Skeletal muscle satellite cell (primary cell): Measurements from ENCODE around the gene PKP3. TPM values are rescaled to one million over a fixed set of nuclear protein-coding genes. Genes with fewer than 3 reads are reported as not detected.

ENCODE experiments used
- H3K27me3 ChIP-seq: 2 replicates; pipeline ENCODE4 v1.7.0; 2013; ENCODE audit warnings: low read length; ENCODE audit not compliant: control insufficient read depth, insufficient read depth
- H3K36me3 ChIP-seq: 2 replicates; pipeline ENCODE4 v1.7.0; 2013; ENCODE audit warnings: mild to moderate bottlenecking, control low read depth, low read length; ENCODE audit not compliant: insufficient read depth
- H3K4me1 ChIP-seq: 2 replicates; pipeline ENCODE4 v1.7.0; 2013; ENCODE audit warnings: low read length; ENCODE audit not compliant: control insufficient read depth, insufficient read depth
- H3K4me2 ChIP-seq: 2 replicates; pipeline ENCODE4 v1.7.0; 2013; ENCODE audit warnings: mild to moderate bottlenecking, low read length
- H3K4me3 ChIP-seq: 2 replicates; pipeline ENCODE4 v1.7.0; 2013; ENCODE audit warnings: low read length
- H3K9ac ChIP-seq: 2 replicates; pipeline ENCODE4 v1.7.0; 2013; ENCODE audit warnings: mild to moderate bottlenecking, low read depth, low read length, moderate library complexity
- H3K9me3 ChIP-seq: replicated peaks from 2 replicates; pipeline ENCODE4 v1.7.0; 2013; ENCODE audit warnings: mild to moderate bottlenecking, control low read depth, low read length
- small RNA-seq: library from RNA; depleted of rRNA; stranded (forward); fragments of <200 nt; gene quantifications from one replicate; pipeline ENCODE3, GENCODE V24; 2012

PKP3 gene

DNA sequence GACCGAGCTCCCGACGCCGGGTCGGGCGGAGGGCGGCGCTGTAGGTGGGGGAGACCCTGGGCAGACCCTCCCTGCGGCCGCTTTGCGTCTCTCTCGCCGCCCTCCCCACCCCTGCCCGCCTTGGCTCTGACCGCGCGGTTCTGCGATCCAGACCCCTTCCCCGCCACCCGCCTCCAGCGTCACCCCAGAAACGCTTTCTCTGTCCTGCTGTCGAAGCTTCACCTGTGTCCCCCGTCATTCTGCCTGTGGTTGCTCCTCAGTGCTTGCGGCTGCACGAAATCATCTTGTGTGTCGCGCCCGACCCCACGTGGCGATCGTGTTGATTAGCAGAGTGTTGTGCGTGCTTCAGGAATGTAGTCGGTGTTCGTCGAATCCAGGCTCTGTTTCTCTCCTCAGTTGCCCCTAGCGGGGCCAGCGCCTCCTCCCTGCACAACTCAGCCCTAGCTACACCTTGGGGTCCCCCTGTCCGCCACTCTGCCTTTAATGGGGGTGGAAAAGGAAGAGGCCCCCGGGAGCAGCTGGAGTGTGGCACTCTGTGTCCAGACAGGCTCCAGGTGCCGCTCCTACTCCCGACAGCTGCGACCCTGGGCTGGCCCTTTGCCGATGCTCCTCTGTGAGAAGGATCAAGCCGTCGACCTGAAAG is 56.9 kb downstream of the PKP3 start:
- Histone ChIP-seq H3K4me2 (peak overlapping the region; percentile 96), H3K27me3 (no peaks in the 10 kb centered on the region), H3K9me3 (no peaks in the 10 kb centered on the region), H3K9ac (peak overlapping the region; percentile 94), H3K4me1 (peaks cover 24% of the 10 kb centered on the region), H3K36me3 (peaks cover 15% of the 10 kb centered on the region), H3K4me3 (peak overlapping the region; percentile 100)

DNA sequence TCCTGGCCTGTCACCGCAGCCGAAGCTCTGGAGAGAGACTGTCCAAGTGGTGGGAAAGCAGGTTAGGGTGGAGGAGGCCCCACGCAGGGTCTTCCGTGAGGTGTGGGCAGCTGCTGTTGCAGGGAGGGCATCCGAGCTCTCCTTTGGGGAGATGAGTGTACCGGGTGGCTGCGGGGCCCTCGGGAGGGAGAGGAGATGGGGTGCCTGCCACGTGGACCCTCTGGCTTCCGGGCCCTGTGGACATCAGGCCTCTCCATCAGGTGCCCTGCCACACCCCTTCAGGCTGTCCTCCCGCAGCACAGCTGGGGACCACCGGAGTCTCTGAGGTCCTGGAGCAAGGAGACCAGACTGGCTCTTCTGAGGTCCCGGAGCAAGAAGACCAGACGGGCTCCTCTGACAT is 57.7 kb downstream of the PKP3 start:
- peak overlapping the region; percentile 94 for H3K9ac ChIP-seq
- H3K27me3 ChIP-seq = no peaks in the 10 kb centered on the region
- peak overlapping the region; percentile 96 for H3K4me2 ChIP-seq
- H3K9me3 ChIP-seq = no peaks in the 10 kb centered on the region
- peaks cover 24% of the 10 kb centered on the region for H3K4me1 ChIP-seq
- H3K4me3 ChIP-seq = peak overlapping the region; percentile 100
- peaks cover 15% of the 10 kb centered on the region for H3K36me3 ChIP-seq

DNA sequence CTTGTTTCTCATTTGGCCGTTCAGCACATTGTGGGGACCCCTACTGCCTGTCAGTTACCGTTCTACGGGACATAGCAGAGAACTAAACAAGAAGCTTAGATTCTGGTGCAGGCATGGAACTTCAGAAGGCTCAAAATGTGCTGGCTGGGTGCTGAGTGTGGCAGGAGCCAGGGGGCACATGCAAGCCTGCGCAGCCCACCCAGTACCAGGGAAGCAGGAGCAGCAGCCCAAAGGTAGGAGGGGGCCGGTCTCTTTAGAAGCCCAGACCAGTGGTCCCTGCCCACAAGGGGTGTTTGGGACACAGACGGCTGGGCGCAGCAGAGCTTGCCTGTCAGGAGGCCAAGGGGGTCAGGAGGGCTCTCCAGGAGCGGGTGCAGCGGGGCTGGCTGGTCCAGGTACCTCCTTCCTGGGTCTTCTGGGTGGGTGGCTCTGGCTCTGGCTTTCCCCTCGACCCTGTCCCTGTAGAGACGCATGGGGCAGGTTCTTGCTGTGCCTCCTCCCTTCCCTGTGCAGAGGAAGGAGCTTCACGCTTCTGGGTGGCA is 58.3 kb downstream of the PKP3 start:
- Histone ChIP-seq H3K4me2 (peak overlapping the region; percentile 96), H3K9me3 (no peaks in the 10 kb centered on the region), H3K4me1 (peaks cover 24% of the 10 kb centered on the region), H3K36me3 (peaks cover 15% of the 10 kb centered on the region), H3K4me3 (no peak overlapping the region), H3K9ac (no peak overlapping the region), H3K27me3 (no peaks in the 10 kb centered on the region)

DNA sequence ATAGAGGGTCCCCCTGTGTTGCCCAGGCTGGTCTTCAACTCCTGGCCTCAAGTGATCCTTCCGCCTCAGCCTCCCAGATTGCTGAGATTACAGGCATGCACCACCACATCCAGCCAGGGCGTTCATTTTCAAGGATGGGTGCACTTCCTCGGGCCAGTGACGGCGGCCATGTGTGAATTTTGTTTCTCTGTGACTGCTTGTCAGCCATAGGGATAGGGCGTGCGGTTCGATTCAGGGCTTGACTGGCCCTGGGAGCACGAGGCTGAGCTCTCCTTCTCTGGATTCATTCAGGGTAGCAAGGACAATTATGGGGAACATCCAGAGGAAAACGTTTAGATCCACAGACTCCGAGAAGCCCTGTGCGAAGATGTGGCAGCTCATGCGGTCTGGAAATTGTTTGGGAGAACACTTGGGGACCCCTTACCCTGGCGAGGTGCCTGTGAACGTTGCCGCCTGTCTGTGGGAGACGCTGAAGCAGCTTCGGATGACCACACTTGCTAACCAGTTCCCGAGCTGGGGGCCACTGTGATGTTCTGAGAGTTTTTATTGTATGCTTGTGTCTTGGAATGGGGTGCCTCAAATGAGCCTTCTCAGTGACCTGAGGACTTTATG is 59.0 kb downstream of the PKP3 start:
- no peaks in the 10 kb centered on the region for H3K9me3 ChIP-seq
- peaks cover 24% of the 10 kb centered on the region for H3K4me1 ChIP-seq
- no peak overlapping the region for H3K9ac ChIP-seq
- no peak overlapping the region for H3K4me3 ChIP-seq
- H3K27me3 ChIP-seq = no peaks in the 10 kb centered on the region
- peaks cover 15% of the 10 kb centered on the region for H3K36me3 ChIP-seq
- no peak overlapping the region for H3K4me2 ChIP-seq

DNA sequence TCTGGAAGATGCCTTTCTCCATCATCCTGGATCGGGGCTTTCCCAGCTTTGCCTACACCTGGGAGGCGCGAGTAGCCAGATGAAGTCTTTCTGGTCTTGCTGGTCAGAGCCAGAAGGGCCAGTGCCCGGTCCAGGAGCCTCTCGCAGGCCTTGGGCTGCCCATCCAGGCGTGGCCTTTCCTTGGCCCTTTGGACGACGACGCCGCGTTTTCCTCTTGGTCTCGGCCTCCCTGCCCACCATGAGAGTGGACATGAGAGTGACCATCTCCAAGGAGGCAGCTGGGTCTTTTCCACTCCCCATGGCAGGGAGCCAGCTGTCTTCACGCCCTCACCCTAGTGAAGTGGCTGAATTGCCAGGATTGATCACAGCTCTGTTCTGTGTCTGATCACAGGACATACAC is 59.6 kb downstream of the PKP3 start:
- Histone ChIP-seq H3K36me3 (peaks cover 15% of the 10 kb centered on the region), H3K27me3 (no peaks in the 10 kb centered on the region), H3K4me1 (peaks cover 21% of the 10 kb centered on the region), H3K9me3 (no peaks in the 10 kb centered on the region), H3K9ac (no peak overlapping the region), H3K4me3 (no peak overlapping the region), H3K4me2 (no peak overlapping the region)

DNA sequence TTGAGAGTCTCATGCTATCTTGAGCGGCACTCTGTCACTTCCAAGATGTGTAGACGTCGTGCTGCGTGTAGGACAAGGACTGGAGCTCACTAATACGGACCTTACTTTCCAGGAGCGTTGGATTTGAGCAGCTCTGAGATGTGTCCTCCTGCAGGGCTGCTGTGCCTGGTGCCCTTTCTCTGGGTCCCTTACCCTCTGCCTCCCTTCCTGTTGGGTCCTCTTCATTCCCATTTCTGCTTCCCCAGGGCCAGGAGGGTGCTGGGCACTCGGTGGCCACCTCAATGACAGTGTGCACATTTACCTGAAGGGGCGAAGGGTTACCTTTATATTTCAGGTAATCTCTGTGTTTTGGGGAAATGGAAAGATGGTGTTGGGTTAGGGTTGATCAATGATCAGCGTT is 60.0 kb downstream of the PKP3 start:
- H3K9me3 ChIP-seq = no peaks in the 10 kb centered on the region
- H3K4me2 ChIP-seq = no peak overlapping the region
- H3K9ac ChIP-seq = no peak overlapping the region
- H3K4me1 ChIP-seq = peaks cover 17% of the 10 kb centered on the region
- H3K36me3 ChIP-seq = peaks cover 15% of the 10 kb centered on the region
- H3K4me3 ChIP-seq = no peak overlapping the region
- H3K27me3 ChIP-seq = no peaks in the 10 kb centered on the region

Small RNA genes lying within 50 kb of the gene (small RNA-seq; reads per million reads assigned to genes)
- not detected for gene RN7SL838P
